Transverse colon (tissue), 4 donors: ENCODE measurements around the gene AJAP1. TPM values are rescaled to one million over a fixed set of nuclear protein-coding genes. Genes with fewer than 3 reads are reported as not detected.

Source experiments
- DNase-seq: peaks from one replicate; pipeline ENCODE4 v3.0.0-alpha.2; 2019
- H3K27ac ChIP-seq, 4 donors: fragments of 200-600 bp; sonication (generic); 2 replicates each; pipeline ENCODE4 v1.5.1; 2016 to 2018; ENCODE audit warnings: inconsistent platforms in 4 of 4
- H3K27me3 ChIP-seq: fragments of 200-600 bp; sonication (generic); 2 replicates; pipeline ENCODE4 v1.5.1; 2017; ENCODE audit warnings: inconsistent platforms
- H3K36me3 ChIP-seq, 4 donors: fragments of 200-600 bp; sonication (generic); 2 replicates each; pipeline ENCODE4 v1.5.1; 2017 to 2019; ENCODE audit warnings: inconsistent platforms in 4 of 4
- H3K4me1 ChIP-seq, 4 donors: fragments of 200-600 bp; sonication (generic); 2 replicates each; pipeline ENCODE4 v1.5.1; 2017 to 2020; ENCODE audit warnings: inconsistent platforms in 4 of 4
- H3K4me3 ChIP-seq, 4 donors: fragments of 200-600 bp; sonication (generic); 1 replicate in 1 of 4; 2 replicates in 3 of 4; pipeline versions ENCODE4 v1.5.1 to v1.6.1; 2017 to 2019; ENCODE audit warnings: inconsistent platforms in 4 of 4
- H3K9me3 ChIP-seq, 2 donors: fragments of 200-600 bp; sonication (generic); 2 replicates each; pipeline ENCODE4 v1.5.1; 2017 to 2019; ENCODE audit warnings: inconsistent platforms in 2 of 2
- CTCF ChIP-seq, 5 experiments: fragments of 200-600 bp in 3 of 5; fragments of 450-650 bp in 2 of 5; sonication (generic) in 3 of 5; IDR thresholded peaks; 1 replicate in 2 of 5; 2 replicates in 3 of 5; pipeline ENCODE4 v1.5.1; 2016 to 2017; ENCODE audit warnings: antibody characterized with exemption in 5 of 5, inconsistent platforms in 3 of 5, mild to moderate bottlenecking in 2 of 5, moderate library complexity in 1 of 5
- EP300 ChIP-seq: sonication (generic); formaldehyde crosslinking; IDR thresholded peaks from one replicate; pipeline ENCODE4 v1.6.1; 2017; ENCODE audit warnings: antibody characterized with exemption, low read depth
- POLR2A ChIP-seq: fragments of 450-650 bp; IDR thresholded peaks from one replicate; pipeline ENCODE4 v1.6.1; 2016; ENCODE audit warnings: antibody characterized with exemption, mild to moderate bottlenecking, moderate library complexity
- POLR2AphosphoS5 ChIP-seq, 3 donors: sonication (generic); formaldehyde crosslinking; IDR thresholded peaks; one replicate each; pipeline ENCODE4 v1.6.1; 2016; ENCODE audit warnings: antibody characterized with exemption in 3 of 3
- WGBS, 2 donors: methylation state at CpG; one replicate each; pipeline ENCODE4 v1.1.5; 2018; ENCODE audit warnings: low coverage in 1 of 2; 5-methylcytosine and 5-hydroxymethylcytosine counted together
- in situ Hi-C, 4 donors: fragments of 200-750 bp; cut with MboI; loops; one replicate each; pipeline versions ENCODE4 v1.15.0 to v1.15.1; 2017; ENCODE audit warnings: low sequenced_read_pairs in 3 of 4, low pct_ligation_motif_present in 1 of 4, low pct_unique_long_range_greater_than_20kb in 1 of 4
- intact Hi-C: fragments of 100-400 bp; cut with DNase I; formaldehyde crosslinking; loops from one replicate; pipeline ENCODE4 v1.15.1; 2023; ENCODE audit warnings: low total_unique reads
- total RNA-seq, 4 donors: library from RNA; depleted of rRNA; stranded (reverse); fragments of >200 nt; gene quantifications; one replicate each; pipeline ENCODE4 v1.1.0, GENCODE V29; 2016

The AJAP1 gene
- total RNA-seq, 4 donors from 2014 or later = 0.14 to 0.16 TPM; not detected in 2

DNA sequence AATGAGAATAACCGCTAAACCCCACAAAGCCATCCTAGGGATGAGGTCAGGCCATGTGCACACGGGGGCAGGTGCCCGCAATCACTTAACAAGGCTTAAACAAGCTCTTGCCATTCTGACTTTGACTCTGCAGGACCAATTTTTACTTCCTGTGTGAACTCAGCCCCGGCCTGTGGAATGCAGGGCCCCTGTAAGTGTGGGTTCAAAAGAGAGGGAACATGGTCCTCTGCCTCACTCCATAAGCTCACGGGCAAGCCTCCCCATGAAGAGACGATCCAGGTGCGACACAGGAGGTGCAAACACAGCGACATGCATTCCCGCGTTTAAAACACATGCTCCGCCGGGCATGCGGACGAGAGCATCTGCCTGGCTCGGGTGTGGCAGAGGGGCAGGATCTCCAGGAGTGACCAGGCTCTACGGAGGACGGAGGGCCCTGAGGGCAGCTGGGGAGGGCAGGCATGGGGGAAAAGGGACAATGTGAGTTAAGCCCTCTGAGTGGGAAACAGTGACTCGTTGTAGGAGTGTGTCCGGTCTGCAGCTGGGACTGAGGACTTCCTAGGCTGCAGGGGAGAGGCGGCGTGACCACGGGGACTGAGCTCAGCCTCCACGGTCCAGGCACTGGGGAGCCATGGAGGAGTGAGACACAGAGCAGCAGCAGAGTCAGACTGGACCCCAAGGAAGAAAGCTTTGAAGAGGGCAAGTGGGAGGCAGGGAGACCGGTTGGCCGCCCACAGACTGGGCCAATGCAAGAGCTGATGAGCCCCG, 40.6 kb upstream of the AJAP1 start:
- Histone ChIP-seq H3K4me1 (no peaks in the 10 kb centered on the region), H3K9me3 (peaks cover 0 to 6% of the 10 kb centered on the region in 2 donors), H3K27me3 (no peaks in the 10 kb centered on the region), H3K27ac (no peak overlapping the region), H3K4me3 (no peak overlapping the region), H3K36me3 (no peaks in the 10 kb centered on the region)
- in situ Hi-C loops (no loop called here), intact Hi-C loops (no loop called here)
- no peak for DNase-seq
- 80 to 89% methylated on average over 12 to 26 of the region's 26 CpGs for WGBS, 2 donors
- TF ChIP-seq CTCF (IDR thresholded peaks at IDR 0.05) (no peak), POLR2A (no peak), POLR2AphosphoS5 (IDR thresholded peaks at IDR 0.05) (no peak), EP300 (no peak)

DNA sequence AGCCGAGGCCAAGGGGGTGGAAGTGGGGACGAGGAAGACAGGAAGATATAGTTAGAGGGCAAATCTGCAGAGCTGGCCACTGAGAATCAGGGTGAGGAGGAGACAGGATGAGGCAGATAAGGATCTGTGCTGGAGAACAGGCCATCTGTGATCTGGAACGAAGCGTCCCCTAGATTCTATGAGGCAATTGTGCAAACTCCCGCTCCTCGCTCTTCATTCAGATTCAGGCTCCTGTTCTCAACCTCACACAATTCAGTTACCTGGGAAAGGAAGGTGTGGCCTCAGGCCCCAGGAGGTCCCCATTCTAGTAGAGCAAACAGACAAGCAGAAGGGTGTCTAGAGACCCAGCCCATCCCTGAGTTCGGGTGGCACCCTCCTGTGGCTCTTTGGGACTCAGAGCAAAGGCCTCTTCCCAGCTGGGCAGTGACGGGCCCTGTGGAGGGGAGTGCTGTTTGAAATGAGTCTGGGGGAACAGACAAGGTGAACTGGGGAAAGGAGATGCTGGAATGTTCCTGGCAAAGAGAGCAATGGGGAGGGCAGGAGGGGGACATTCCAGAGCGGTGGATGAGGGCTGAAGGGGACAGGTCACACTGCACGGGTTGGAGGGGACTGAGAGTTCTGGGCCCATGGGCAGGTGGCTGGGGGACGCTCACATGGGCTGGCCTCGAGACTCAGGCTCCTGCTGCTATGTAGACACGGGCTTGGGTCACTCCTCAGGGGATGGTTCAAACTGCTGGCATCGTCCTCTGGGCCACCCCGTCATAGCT, 39.9 kb upstream of the AJAP1 start:
- in situ Hi-C loops (no loop called here), intact Hi-C loops (no loop called here)
- H3K9me3 ChIP-seq = peaks cover 0 to 6% of the 10 kb centered on the region in 2 donors
- DNase-seq = no peak
- no peak overlapping the region for H3K4me3 ChIP-seq
- H3K4me1 ChIP-seq = no peaks in the 10 kb centered on the region
- H3K27ac ChIP-seq = no peak overlapping the region
- TF ChIP-seq POLR2A (no peak), POLR2AphosphoS5 (IDR thresholded peaks at IDR 0.05) (no peak), CTCF (IDR thresholded peaks at IDR 0.05) (no peak), EP300 (no peak)
- H3K36me3 ChIP-seq = no peaks in the 10 kb centered on the region
- no peaks in the 10 kb centered on the region for H3K27me3 ChIP-seq
- 60 to 64% methylated on average over 6 to 15 of the region's 15 CpGs for WGBS, 2 donors

DNA sequence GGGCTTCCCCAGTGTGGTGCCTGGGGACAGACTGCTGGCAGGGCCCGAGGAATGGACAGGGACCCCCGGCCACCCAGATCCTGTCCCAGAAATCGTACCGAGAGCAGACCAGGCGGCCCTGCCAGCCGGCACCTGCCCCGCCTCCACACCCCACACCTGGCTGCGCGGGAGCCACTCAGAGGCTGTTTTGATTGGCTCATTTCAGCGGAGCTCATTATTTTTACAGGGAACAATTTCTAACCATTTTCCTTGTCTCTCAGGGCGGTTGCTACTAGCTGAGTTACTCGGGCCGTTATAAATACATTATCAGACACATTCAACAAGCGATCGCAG, 39.3 kb upstream of the AJAP1 start:
- Histone ChIP-seq H3K27ac (no peak overlapping the region), H3K36me3 (no peaks in the 10 kb centered on the region), H3K4me3 (no peak overlapping the region), H3K4me1 (no peaks in the 10 kb centered on the region), H3K9me3 (peaks cover 0 to 2% of the 10 kb centered on the region in 2 donors), H3K27me3 (no peaks in the 10 kb centered on the region)
- in situ Hi-C loops (no loop called here), intact Hi-C loops (no loop called here)
- 89% methylated on average over 15 of the region's 15 CpGs; no CpG with 5 or more reads in 1 of the 2 donors for WGBS, 2 donors
- no peak for DNase-seq
- TF ChIP-seq POLR2A (no peak), EP300 (no peak), CTCF (IDR thresholded peaks at IDR 0.05) (no peak), POLR2AphosphoS5 (IDR thresholded peaks at IDR 0.05) (no peak)

GRCh38 chr1:4615501-4615900, 38.9 kb upstream of the AJAP1 start:
- DNase-seq = no peak
- TF ChIP-seq CTCF (IDR thresholded peaks at IDR 0.05) (no peak), POLR2A (no peak), POLR2AphosphoS5 (IDR thresholded peaks at IDR 0.05) (no peak), EP300 (no peak)
- H3K4me3 ChIP-seq = no peak overlapping the region
- WGBS, 2 donors = 82% methylated on average over 9 of the region's 9 CpGs; no CpG with 5 or more reads in 1 of the 2 donors
- in situ Hi-C loops = no loop called here
- no peak overlapping the region for H3K27ac ChIP-seq
- no peaks in the 10 kb centered on the region for H3K4me1 ChIP-seq
- no peaks in the 10 kb centered on the region for H3K9me3 ChIP-seq
- intact Hi-C loops = no loop called here
- H3K36me3 ChIP-seq = no peaks in the 10 kb centered on the region
- H3K27me3 ChIP-seq = no peaks in the 10 kb centered on the region
